LoVo (cell line): ENCODE data around the gene TBL1Y.

Experiments
- DNase-seq: peaks from one replicate; pipeline ENCODE4 v3.0.0-alpha.2; 2016; ENCODE audit warnings: low spot score

The TBL1Y gene

GRCh38 chrY:7092836-7093235 is 182.3 kb downstream of the TBL1Y start:
- no peak for DNase-seq

DNA sequence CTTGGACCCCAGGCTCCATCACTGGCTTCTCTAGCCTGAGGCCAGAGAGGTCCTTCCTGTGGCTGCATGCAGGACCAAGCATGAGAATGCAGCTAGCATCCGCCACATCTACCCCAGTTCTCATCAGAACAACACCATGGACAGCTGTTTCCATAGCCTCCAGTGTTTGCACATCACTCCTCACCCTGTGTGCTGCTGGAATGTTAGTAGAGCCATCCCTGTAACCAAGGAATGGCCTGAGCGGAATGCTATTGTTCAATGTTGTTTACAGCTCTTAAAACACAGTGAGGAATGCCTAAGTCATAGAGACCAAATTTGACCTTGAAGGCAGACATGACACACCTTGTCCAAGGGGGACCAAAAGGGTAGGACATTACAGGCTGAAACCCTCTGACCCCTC is 183.9 kb downstream of the TBL1Y start:
- no peak for DNase-seq

DNA sequence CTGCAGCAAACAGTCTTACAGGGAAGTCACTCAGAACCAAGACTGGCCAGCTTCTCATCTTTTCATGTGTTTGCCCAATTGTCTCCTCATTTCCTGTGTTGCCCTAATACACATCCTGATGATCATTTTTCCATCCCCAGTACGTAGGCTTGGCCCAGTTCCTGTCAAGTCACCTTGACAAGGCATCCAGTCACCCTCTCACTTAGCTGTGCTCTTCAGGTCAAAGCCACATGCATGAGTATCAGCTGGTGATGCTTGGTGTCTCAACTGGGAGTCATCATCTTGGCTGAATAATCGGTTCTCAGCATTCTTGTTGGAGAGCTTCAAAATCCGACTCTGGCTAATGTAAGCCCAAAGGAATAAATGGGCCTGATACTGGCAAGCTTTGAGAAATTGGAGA is 186.5 kb downstream of the TBL1Y start:
- no peak for DNase-seq

GRCh38 chrY:7099742-7100141 is 189.2 kb downstream of the TBL1Y start:
- DNase-seq, result no peak

GRCh38 chrY:7102680-7103079 is 192.2 kb downstream of the TBL1Y start:
- no peak for DNase-seq

DNA sequence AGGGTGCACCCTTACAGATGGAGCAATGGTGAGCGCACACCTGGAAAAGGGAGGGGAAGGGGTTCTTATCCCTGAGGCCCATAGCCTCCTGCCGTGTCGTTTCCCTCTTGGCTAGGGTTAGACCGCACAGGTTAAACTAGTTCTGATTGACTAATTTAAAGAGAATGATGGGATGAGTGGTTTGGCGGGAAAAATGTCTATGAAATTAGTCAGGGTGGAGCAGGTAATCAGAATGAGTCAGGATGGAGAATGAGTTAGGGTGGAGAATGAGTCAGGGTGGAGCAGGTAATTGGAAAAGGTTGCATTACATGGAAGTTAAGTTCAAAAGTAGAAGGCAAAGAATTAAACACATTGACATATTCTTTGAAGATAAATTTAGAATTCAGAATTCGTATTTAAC is 196.7 kb downstream of the TBL1Y start:
- no peak for DNase-seq

- DNase-seq, result no peak
These were observed 199.6 kb downstream of the TBL1Y start for GRCh38 chrY:7110086-7110485.

DNA sequence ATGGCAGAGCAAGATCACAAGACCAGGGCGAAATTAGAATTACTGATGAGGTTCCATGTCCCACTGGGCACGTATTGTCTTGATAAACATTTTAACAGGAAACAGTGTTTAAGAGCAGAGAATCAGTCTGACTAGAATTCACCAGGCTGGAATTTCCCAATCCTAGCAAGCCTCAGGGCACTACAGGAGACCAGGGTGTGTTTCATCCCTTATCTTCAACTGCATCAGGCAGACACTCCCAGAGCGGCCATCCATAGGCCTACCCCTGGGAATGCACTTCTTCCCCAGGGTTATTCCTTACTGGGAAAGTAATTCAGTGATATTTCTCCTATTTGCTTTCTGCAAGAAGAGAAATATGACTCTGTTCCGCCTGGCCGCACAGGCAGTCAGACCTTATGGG is 205.4 kb downstream of the TBL1Y start:
- DNase-seq, result no peak

GRCh38 chrY:7122202-7122601 is 211.7 kb downstream of the TBL1Y start:
- no peak for DNase-seq

- DNase-seq, result no peak
These were observed 214.9 kb downstream of the TBL1Y start for GRCh38 chrY:7125136-7126056.

- no peak for DNase-seq
These were observed 217.7 kb downstream of the TBL1Y start for GRCh38 chrY:7128211-7128610.
